Ovary (tissue), 9 donors: ENCODE measurements around the gene SEC14L1. TPM values are rescaled to one million over a fixed set of nuclear protein-coding genes. Genes with fewer than 3 reads are reported as not detected.
"Not testable (repeated sequence)": the region's sequence is repeated elsewhere in the genome, so short reads cannot be mapped to it uniquely, and the experiment has no call there.

Experiments
- DNase-seq, 5 donors: peaks; one replicate each; pipeline ENCODE4 v3.0.0-alpha.2; 2019 to 2020
- H3K27ac ChIP-seq, 2 donors: fragments of 200-600 bp; one replicate each; pipeline versions ENCODE4 v1.5.1 to v1.8.0; 2019 to 2022
- H3K27me3 ChIP-seq: fragments of 200-600 bp; one replicate; pipeline ENCODE4 v1.8.0; 2022
- H3K36me3 ChIP-seq: fragments of 200-600 bp; sonication (generic); one replicate; pipeline ENCODE4 v1.5.1; 2019
- H3K4me1 ChIP-seq: one replicate; pipeline ENCODE4 v1.8.1; 2013; ENCODE audit warnings: mild to moderate bottlenecking, moderate library complexity; ENCODE audit not compliant: insufficient read depth
- H3K4me3 ChIP-seq: fragments of 200-600 bp; sonication (generic); one replicate; pipeline ENCODE4 v1.5.1; 2017
- H3K9me3 ChIP-seq, 2 donors: fragments of 200-600 bp in 1 of 2; sonication (generic) in 1 of 2; one replicate each; pipeline versions ENCODE4 v1.5.1 to v1.8.1; 2013 to 2019; ENCODE audit warnings: mild to moderate bottlenecking in 1 of 2, moderate library complexity in 1 of 2
- EP300 ChIP-seq: sonication (generic); formaldehyde crosslinking; IDR thresholded peaks from one replicate; pipeline ENCODE4 v1.6.1; 2017; ENCODE audit warnings: antibody characterized with exemption
- POLR2A ChIP-seq: fragments of 450-650 bp; IDR thresholded peaks from one replicate; pipeline ENCODE4 v1.6.1; 2017; ENCODE audit warnings: antibody characterized with exemption, mild to moderate bottlenecking, moderate library complexity
- WGBS, 3 donors: extraction: QIAGEN DNeasy Blood & Tissue Kit in 1 of 3; methylation state at CpG; one replicate each; pipeline versions ENCODE4 v1.1.5 to v1.1.7; 2013 to 2017; 5-methylcytosine and 5-hydroxymethylcytosine counted together
- intact Hi-C, 4 donors: fragments of 100-400 bp; cut with DNase I; formaldehyde crosslinking; loops; one replicate each; pipeline versions ENCODE4 v1.11.0 to v1.15.1; 2022 to 2023
- polyA plus RNA-seq, 2 donors: library from polyadenylated mRNA; stranded (reverse); fragments of 200-250 nt in 1 of 2; fragments of 350-450 nt in 1 of 2; fragmentation: Illumina TruSeq in 1 of 2; extraction: RNeasy Lipid Tissue Mini Kit (QIAGEN cat#74804) in 1 of 2; gene quantifications; one replicate each; pipeline ENCODE4 v1.2.3, GENCODE V29; 2013 to 2014
- total RNA-seq, 7 donors: library from RNA; depleted of rRNA in 2 of 7; stranded (reverse); fragments of >200 nt in 2 of 7; fragmentation: NEBNext Ultra II Directional in 3 of 7; extraction: Animal tissue kit (Norgen Biotek cat#: 25700) in 3 of 7; gene quantifications; one replicate each; pipeline versions ENCODE4 v1.1.0 to v1.2.4, GENCODE V29; 2016 to 2023
- TF ChIP-seq, protein P1 (sequence below), 3 donors: fragments of 450-650 bp in 2 of 3; fragments of 200-600 bp in 1 of 3; IDR thresholded peaks; one replicate each; pipeline versions ENCODE4 v1.5.1 to v1.8.0; 2016 to 2022; ENCODE audit warnings: antibody characterized with exemption in 3 of 3, mild to moderate bottlenecking in 1 of 3
- donor health status: DM: no; HTN: no; CAD: no; lungs with moderate emphysema.
- donor health status: DM: no; HTN: no; CAD: no.
- donor health status: Bipolar disorder and iron deficiency.
- donor health status: DM: yes; HTN: yes; CAD: no.
- donor health status: DM: no; HTN: no; CAD: no.
- donor health status: DM: yes; HTN: yes; CAD: no.

Gene SEC14L1
- total and polyA plus RNA-seq, 9 donors, result 29.1 to 78.7 (median 53.7) TPM

DNA sequence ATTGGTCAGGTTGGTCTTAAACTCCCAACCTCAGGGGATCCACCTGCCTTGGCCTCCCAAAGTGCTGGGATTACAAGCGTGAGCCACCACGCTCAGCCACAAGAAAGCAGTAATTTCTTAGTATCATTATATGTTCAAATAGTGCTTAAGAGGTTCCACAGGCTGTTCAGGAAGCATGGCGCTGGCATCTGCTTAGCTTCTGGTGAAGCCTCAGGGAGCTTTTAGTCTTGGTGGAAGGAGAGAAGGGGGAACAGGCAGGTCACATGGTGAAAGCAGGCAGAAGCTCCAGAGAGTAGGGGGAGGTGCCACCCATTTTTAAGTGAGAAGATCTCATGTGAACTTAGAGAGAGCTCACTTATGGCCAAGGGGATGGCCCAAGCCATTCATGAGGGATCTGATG lies 3.7 kb upstream of the SEC14L1 start:
- 76 to 83% (median 81%) methylated on average over 3 of the region's 3 CpGs for WGBS, 3 donors
- TF ChIP-seq EP300 (no peak), POLR2A (no peak)
- TF ChIP-seq, protein P1, sequence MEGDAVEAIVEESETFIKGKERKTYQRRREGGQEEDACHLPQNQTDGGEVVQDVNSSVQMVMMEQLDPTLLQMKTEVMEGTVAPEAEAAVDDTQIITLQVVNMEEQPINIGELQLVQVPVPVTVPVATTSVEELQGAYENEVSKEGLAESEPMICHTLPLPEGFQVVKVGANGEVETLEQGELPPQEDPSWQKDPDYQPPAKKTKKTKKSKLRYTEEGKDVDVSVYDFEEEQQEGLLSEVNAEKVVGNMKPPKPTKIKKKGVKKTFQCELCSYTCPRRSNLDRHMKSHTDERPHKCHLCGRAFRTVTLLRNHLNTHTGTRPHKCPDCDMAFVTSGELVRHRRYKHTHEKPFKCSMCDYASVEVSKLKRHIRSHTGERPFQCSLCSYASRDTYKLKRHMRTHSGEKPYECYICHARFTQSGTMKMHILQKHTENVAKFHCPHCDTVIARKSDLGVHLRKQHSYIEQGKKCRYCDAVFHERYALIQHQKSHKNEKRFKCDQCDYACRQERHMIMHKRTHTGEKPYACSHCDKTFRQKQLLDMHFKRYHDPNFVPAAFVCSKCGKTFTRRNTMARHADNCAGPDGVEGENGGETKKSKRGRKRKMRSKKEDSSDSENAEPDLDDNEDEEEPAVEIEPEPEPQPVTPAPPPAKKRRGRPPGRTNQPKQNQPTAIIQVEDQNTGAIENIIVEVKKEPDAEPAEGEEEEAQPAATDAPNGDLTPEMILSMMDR (IDR thresholded peaks at IDR 0.05), result no peak
- no peak for DNase-seq
- no peak overlapping the region for H3K4me3 ChIP-seq
- no peaks in the 10 kb centered on the region for H3K36me3 ChIP-seq
- no peaks in the 10 kb centered on the region for H3K27me3 ChIP-seq
- H3K4me1 ChIP-seq, result peaks cover 3% of the 10 kb centered on the region
- H3K27ac ChIP-seq, result no peak overlapping the region
- H3K9me3 ChIP-seq, result no peaks in the 10 kb centered on the region
- intact Hi-C loops, result no loop called here

DNA sequence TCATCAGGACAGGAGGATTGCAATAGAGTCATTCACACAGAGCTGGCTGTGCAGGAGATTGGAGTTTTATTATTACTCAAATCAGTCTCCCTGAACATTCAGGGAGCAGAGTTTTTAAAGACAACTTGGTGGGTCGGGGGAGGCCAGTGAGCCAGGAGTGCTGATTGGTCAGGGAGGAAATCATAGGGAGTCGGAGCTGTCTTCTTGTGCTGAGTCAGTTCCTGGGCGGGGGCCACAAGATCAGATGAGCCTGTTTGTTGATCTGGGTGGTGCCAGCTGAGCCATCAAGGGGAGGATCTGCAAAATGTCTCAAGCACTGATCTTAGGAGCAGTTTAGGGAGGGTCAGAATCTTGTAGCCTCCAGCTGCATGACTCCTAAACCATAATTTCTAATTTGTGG lies 2.9 kb upstream of the SEC14L1 start:
- H3K36me3 ChIP-seq, H3K4me3 ChIP-seq, H3K4me1 ChIP-seq, intact Hi-C loops, H3K9me3 ChIP-seq, H3K27ac ChIP-seq, H3K27me3 ChIP-seq: not testable (repeated sequence)
- DNase-seq, result peak in 1 of 5 donors; percentile 32
- 76 to 83% (median 76%) methylated on average over 3 of the region's 3 CpGs for WGBS, 3 donors

DNA sequence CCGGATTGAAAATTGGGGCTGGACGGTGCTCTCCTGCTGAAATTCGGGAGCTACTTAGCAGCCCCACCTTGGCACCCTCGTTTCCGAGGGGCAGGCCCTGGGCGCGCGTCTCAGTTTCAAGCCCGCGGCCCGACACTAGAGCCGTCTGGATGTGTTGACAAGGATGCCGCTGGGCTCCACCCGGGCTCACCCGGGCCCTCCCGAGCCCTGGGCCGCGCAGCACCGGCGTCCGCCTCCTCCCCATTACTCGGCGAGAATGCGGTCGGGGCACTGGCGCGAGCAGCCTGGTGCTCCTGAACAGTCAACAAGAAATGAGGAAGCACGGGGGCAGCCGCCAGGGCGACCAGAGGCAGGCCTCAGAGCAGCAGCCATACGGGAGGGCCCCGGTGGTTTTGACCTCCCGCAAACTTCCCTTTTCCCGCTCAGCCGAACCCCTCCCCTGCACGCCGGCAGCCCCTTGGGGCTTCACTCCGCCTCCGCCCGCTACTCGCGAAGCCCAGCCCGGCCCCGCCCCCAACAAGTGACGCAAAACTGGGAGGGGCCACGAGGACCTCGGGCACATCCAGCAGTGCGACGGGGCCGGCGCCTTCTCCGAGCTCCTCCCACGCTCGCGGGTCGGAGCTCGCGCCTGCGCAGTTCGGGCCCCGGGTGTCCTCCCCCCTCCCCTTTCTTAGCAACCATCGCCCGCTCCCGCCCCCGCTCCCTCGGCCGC lies 447 bp upstream of the SEC14L1 start:
- peaks cover 5% of the 10 kb centered on the region for H3K4me1 ChIP-seq
- H3K27ac ChIP-seq, result peak overlapping the region; percentile 64 to 80
- intact Hi-C loops, result loop anchor here in 2 of 4 donors (5.0 to 10.0 kb wide), 3 partner anchors 46 to 197 kb away; no protein-coding TSS in a partner anchor
- WGBS, 3 donors, result 2 to 3% (median 2%) methylated on average over 38 to 66 of the region's 67 CpGs
- peak overlapping the region; percentile 99 for H3K4me3 ChIP-seq
- H3K9me3 ChIP-seq, result no peaks in the 10 kb centered on the region
- DNase-seq, result peak; percentile 98 to 100 (median 99)
- TF ChIP-seq POLR2A, result peak; percentile 96
- TF ChIP-seq EP300, result peak; percentile 23
- TF ChIP-seq, protein P1 (IDR thresholded peaks at IDR 0.05), result peak in 2 of 3 donors; percentile 16 to 27
- no peaks in the 10 kb centered on the region for H3K27me3 ChIP-seq
- H3K36me3 ChIP-seq, result no peaks in the 10 kb centered on the region

DNA sequence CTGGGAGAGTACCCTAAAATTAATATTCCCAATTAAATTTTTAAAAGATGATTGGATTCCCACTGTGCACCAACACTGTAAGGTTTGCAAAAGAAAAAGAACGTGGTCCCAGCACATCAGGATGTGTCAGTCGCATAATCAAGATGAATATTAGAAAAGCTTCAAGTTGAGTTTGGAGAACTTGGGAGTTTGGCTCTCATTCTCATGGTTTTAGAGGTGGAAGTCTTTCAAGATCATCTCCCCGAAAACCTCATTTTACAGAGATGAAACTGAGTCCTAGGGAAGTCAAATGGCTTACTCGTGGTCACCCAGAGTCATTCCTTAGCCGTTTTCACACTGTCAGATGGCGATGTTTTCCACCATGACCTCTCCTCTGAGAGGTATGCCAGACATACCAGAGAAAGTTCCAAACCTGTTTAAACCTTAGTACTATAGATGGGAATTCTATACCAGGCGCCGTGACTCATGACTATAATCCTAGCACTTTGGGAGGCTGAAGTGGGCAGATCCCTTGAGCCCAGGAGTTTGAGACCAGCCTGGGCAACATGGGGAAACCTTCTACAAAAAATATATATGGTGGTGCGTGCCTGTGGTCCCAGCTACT lies 1.2 kb downstream of the SEC14L1 start:
- Histone ChIP-seq H3K4me3 (peak overlapping the region; percentile 99), H3K27ac (no peak overlapping the region), H3K9me3 (no peaks in the 10 kb centered on the region), H3K36me3 (no peaks in the 10 kb centered on the region), H3K4me1 (peaks cover 11% of the 10 kb centered on the region), H3K27me3 (no peaks in the 10 kb centered on the region)
- intact Hi-C loops, result loop anchor here in 2 of 4 donors (5.0 to 10.0 kb wide), 3 partner anchors 47 to 195 kb away; no protein-coding TSS in a partner anchor
- TF ChIP-seq EP300 (no peak), POLR2A (no peak)
- TF ChIP-seq, protein P1 (IDR thresholded peaks at IDR 0.05), result no peak
- DNase-seq, result peak in 1 of 5 donors; percentile 13
- 68 to 74% (median 73%) methylated on average over 9 of the region's 9 CpGs for WGBS, 3 donors

DNA sequence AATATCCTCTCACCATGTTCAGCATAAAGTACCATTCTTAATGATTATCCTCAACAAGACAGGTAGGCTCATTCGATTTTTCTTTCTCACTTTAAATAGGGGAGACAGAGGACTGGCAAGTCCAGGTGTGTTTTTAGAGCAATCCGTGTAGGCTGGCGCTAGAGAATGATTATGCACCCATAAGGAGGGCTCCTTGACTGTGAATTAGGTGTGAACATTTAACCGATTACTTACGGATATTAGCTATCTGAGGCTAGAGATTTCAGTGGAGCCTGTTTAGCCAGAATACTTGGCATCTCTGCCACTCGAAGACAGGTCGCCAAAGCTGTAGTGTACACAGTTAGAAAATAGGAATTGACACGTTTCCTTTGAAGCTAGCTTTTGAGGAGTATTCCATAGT lies 1.9 kb downstream of the SEC14L1 start:
- Histone ChIP-seq H3K4me3 (no peak overlapping the region), H3K4me1 (peaks cover 11% of the 10 kb centered on the region), H3K27ac (no peak overlapping the region), H3K9me3 (no peaks in the 10 kb centered on the region), H3K27me3 (no peaks in the 10 kb centered on the region), H3K36me3 (no peaks in the 10 kb centered on the region)
- TF ChIP-seq POLR2A (no peak), EP300 (no peak)
- TF ChIP-seq, protein P1 (IDR thresholded peaks at IDR 0.05), result no peak
- intact Hi-C loops, result loop anchor here in 2 of 4 donors (5.0 to 10.0 kb wide), 3 partner anchors 48 to 195 kb away; no protein-coding TSS in a partner anchor
- WGBS, 3 donors, result 82 to 88% (median 86%) methylated on average over 8 of the region's 8 CpGs
- DNase-seq, result peak in 1 of 5 donors; percentile 3
